K562 (cell line): ENCODE measurements around the gene AIFM3. TPM values are rescaled to one million over a fixed set of nuclear protein-coding genes. Genes with fewer than 3 reads are reported as not detected.

Experiments
- ARID2 ChIP-seq: fragments of 450-650 bp; IDR thresholded peaks from 2 replicates; pipeline ENCODE4 v1.6.1; 2017; ENCODE audit warnings: antibody characterized with exemption, mild to moderate bottlenecking
- BRCA1 ChIP-seq, 2 experiments: fragments of 450-650 bp in 1 of 2; sonication (generic) in 1 of 2; formaldehyde crosslinking in 1 of 2; IDR thresholded peaks; 2 replicates each; pipeline versions ENCODE4 v1.5.0 to v1.6.1; 2017 to 2020; ENCODE audit warnings: mild to moderate bottlenecking in 1 of 2, missing genetic modification reagents in 1 of 2
- CBX5 ChIP-seq: IDR thresholded peaks from 2 replicates; pipeline ENCODE4 v1.6.1; 2014; ENCODE audit warnings: low read depth, borderline replicate concordance
- EP300 ChIP-seq: IDR thresholded peaks from 2 replicates; pipeline ENCODE4 v1.6.1; 2012; ENCODE audit warnings: low read length, improper control_type of control experiment
- FOXK2 ChIP-seq, 2 experiments: fragments of 450-650 bp; IDR thresholded peaks in 1 of 2; conservative IDR thresholded peaks in 1 of 2; 2 replicates each; pipeline ENCODE4 v1.6.1; 2016; ENCODE audit warnings: low read depth in 2 of 2, mild to moderate bottlenecking in 1 of 2
- HNRNPK ChIP-seq: fragments of 200-400 bp; formaldehyde crosslinking; IDR thresholded peaks from one replicate; pipeline ENCODE4 v1.6.1; 2018; ENCODE audit warnings: mild to moderate bottlenecking, low read depth, low read length; ENCODE audit not compliant: poor library complexity, severe bottlenecking
- NONO ChIP-seq, 2 experiments: fragments of 200-400 bp in 1 of 2; fragments of 450-650 bp in 1 of 2; formaldehyde crosslinking in 1 of 2; IDR thresholded peaks; 2 replicates each; pipeline ENCODE4 v1.6.1; 2017; ENCODE audit warnings: low read depth in 2 of 2, mild to moderate bottlenecking in 2 of 2, moderate library complexity in 2 of 2, low read length in 1 of 2
- POLR2H ChIP-seq: IDR thresholded peaks from 2 replicates; pipeline ENCODE4 v1.6.1; 2016; ENCODE audit warnings: missing genetic modification characterization, low read depth, mild to moderate bottlenecking, control low read depth, missing compliant biosample characterization, moderate library complexity
- PURB ChIP-seq: sonication (generic); formaldehyde crosslinking; IDR thresholded peaks from 2 replicates; pipeline ENCODE4 v1.9.0; 2021; ENCODE audit warnings: low read depth, mild to moderate bottlenecking, missing genetic modification reagents
- SLC30A9 ChIP-seq: fragments of 250-450 bp; sonication (Bioruptor Pico); IDR thresholded peaks from 2 replicates; pipeline ENCODE4 v1.8.0; 2022; ENCODE audit warnings: mild to moderate bottlenecking, moderate library complexity
- SMAD2 ChIP-seq: fragments of 150-350 bp; IDR thresholded peaks from 2 replicates; pipeline ENCODE4 v1.6.1; 2014; ENCODE audit warnings: low read depth, mild to moderate bottlenecking, low read length
- SMARCB1 ChIP-seq: IDR thresholded peaks from 2 replicates; pipeline ENCODE4 v1.6.1; 2011; ENCODE audit warnings: improper control_type of control experiment, low read depth; ENCODE audit not compliant: insufficient read length
- ZNF134 ChIP-seq: fragments of 250-450 bp; sonication (Bioruptor Pico); conservative IDR thresholded peaks from 2 replicates; pipeline ENCODE4 v1.4.0; 2020
- ZNF184 ChIP-seq: sonication (generic); formaldehyde crosslinking; IDR thresholded peaks from 2 replicates; pipeline ENCODE4 v1.5.0; 2020; ENCODE audit warnings: missing genetic modification reagents
- ZNF217 ChIP-seq: sonication (generic); formaldehyde crosslinking; IDR thresholded peaks from 2 replicates; pipeline ENCODE4 v1.8.0; 2022; ENCODE audit warnings: mild to moderate bottlenecking, missing genetic modification reagents
- ZNF232 ChIP-seq: sonication (generic); formaldehyde crosslinking; IDR thresholded peaks from 2 replicates; pipeline ENCODE4 v1.8.0; 2022; ENCODE audit warnings: mild to moderate bottlenecking, missing genetic modification reagents
- ZNF778 ChIP-seq: fragments of 450-650 bp; formaldehyde crosslinking; IDR thresholded peaks from 2 replicates; pipeline ENCODE4 v1.4.0; 2020; ENCODE audit warnings: mild to moderate bottlenecking, moderate library complexity
- ZSCAN32 ChIP-seq: fragments of 450-650 bp; formaldehyde crosslinking; IDR thresholded peaks from 2 replicates; pipeline ENCODE4 v1.4.0; 2020; ENCODE audit warnings: mild to moderate bottlenecking, moderate library complexity
- polyA plus RNA-seq, 8 experiments: library from polyadenylated mRNA; depleted of rRNA in 4 of 8; stranded (reverse) in 5 of 8; unstranded in 3 of 8; fragments of >200 nt; fragmentation: Nextera tagmentation in 2 of 8; fragmentation: Illumina TruSeq in 1 of 8; extraction: Ambion mirVana in 2 of 8; extraction: Trizol in 1 of 8; gene quantifications; 2 replicates each; pipeline versions ENCODE4 v1.2.1 to v1.2.3, GENCODE V29; 2011 to 2014; ENCODE audit warnings: inconsistent platforms in 1 of 8, missing spikeins in 1 of 8
- total RNA-seq, 7 experiments: library from RNA; depleted of rRNA in 6 of 7; stranded (reverse); fragments of >200 nt in 6 of 7; fragmentation: Illumina TruSeq in 2 of 7; extraction: Trizol in 2 of 7; gene quantifications; 2 replicates each; pipeline versions ENCODE4 v1.2.1 to v1.2.3, GENCODE V29; 2011 to 2021; ENCODE audit warnings: low replicate concordance in 1 of 7
- TF ChIP-seq, protein P1 (sequence below), 2 experiments: fragments of 450-650 bp; IDR thresholded peaks; 2 replicates each; pipeline ENCODE4 v1.6.1; 2018; ENCODE audit warnings: mild to moderate bottlenecking in 2 of 2, low read depth in 1 of 2; ENCODE audit not compliant: partially characterized antibody in 2 of 2
- TF ChIP-seq, protein P2 (sequence below): fragments of 450-650 bp; formaldehyde crosslinking; IDR thresholded peaks from 2 replicates; pipeline ENCODE4 v1.4.0; 2022; ENCODE audit warnings: mild to moderate bottlenecking, moderate library complexity
- TF ChIP-seq, protein P3 (sequence below), 3 experiments: IDR thresholded peaks in 2 of 3; conservative IDR thresholded peaks in 1 of 3; 2 replicates each; pipeline ENCODE4 v1.5.1; 2011 to 2012; ENCODE audit warnings: low read length in 3 of 3, mild to moderate bottlenecking in 3 of 3, control low read depth in 2 of 3, improper control_type of control experiment in 1 of 3, inconsistent platforms in 1 of 3, low read depth in 1 of 3, mixed read lengths in 1 of 3, moderate library complexity in 1 of 3; ENCODE audit not compliant: insufficient read depth in 2 of 3

The AIFM3 gene
- total and polyA plus RNA-seq, 9 of the 15 experiments (the other 6 are each of a cell fraction or from before 2014, with no cell fraction given): 0.03 to 0.20 (median 0.07) TPM; not detected in 1

DNA sequence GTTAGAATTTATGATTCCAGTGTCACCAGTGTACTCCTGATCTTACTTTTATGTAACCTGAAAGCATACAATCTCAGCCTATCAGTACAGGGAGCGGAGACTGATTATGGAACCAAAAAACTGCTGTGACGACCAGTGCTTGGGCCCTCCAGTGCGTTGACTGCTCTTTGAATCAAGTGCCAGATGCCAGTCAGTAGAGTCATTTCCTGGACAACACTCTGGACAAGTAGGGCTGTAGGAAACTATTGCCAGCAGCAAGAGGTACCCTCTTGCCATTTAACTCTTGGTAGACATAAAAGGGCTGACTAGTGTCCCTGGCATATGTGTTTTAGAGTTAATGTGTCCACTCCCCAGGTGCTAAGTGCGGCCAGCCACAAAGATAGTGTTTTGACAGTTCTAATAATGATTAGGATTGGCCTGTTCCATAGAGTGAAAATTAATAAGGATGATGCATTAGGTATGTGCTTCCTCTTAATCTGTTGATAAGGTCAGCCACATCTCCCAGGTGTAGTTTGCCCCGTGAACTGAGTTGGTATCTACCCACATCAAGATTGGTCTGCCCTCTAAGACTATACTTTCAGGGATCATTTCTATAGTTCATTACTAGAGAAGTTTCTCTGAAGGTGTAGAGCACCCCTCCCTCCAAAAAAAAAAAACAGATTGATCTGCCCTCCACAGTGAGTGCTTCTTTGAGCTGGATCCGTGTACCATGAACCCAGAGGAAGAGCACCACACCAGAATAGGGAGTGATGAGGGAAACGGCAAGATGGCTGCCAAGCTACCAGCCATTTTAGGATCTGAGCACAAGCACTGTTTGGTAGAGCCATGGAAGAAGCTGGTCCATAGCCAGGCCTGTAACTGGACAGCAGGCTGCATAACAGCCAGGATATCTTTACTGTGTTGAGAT, 20.7 kb upstream of the AIFM3 start (continued):
- no peak for TF ChIP-seq CBX5
- TF ChIP-seq NONO (IDR thresholded peaks at IDR 0.05; ENCODE audit: low read depth in 2 of 2, low read length in 1 of 2): no peak
- no peak for TF ChIP-seq EP300
- TF ChIP-seq SMAD2: no peak
- TF ChIP-seq SMARCB1: no peak
- no peak for TF ChIP-seq FOXK2 (conservative IDR thresholded peaks at IDR 0.05 in 1 of 2, IDR thresholded peaks at IDR 0.05 in 1 of 2; ENCODE audit: low read depth in 2 of 2)
- TF ChIP-seq, protein P1, sequence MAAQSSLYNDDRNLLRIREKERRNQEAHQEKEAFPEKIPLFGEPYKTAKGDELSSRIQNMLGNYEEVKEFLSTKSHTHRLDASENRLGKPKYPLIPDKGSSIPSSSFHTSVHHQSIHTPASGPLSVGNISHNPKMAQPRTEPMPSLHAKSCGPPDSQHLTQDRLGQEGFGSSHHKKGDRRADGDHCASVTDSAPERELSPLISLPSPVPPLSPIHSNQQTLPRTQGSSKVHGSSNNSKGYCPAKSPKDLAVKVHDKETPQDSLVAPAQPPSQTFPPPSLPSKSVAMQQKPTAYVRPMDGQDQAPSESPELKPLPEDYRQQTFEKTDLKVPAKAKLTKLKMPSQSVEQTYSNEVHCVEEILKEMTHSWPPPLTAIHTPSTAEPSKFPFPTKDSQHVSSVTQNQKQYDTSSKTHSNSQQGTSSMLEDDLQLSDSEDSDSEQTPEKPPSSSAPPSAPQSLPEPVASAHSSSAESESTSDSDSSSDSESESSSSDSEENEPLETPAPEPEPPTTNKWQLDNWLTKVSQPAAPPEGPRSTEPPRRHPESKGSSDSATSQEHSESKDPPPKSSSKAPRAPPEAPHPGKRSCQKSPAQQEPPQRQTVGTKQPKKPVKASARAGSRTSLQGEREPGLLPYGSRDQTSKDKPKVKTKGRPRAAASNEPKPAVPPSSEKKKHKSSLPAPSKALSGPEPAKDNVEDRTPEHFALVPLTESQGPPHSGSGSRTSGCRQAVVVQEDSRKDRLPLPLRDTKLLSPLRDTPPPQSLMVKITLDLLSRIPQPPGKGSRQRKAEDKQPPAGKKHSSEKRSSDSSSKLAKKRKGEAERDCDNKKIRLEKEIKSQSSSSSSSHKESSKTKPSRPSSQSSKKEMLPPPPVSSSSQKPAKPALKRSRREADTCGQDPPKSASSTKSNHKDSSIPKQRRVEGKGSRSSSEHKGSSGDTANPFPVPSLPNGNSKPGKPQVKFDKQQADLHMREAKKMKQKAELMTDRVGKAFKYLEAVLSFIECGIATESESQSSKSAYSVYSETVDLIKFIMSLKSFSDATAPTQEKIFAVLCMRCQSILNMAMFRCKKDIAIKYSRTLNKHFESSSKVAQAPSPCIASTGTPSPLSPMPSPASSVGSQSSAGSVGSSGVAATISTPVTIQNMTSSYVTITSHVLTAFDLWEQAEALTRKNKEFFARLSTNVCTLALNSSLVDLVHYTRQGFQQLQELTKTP (IDR thresholded peaks at IDR 0.05; ENCODE audit: low read depth in 1 of 2, partially characterized antibody in 2 of 2): no peak
- no peak for TF ChIP-seq SLC30A9
- TF ChIP-seq, protein P2, sequence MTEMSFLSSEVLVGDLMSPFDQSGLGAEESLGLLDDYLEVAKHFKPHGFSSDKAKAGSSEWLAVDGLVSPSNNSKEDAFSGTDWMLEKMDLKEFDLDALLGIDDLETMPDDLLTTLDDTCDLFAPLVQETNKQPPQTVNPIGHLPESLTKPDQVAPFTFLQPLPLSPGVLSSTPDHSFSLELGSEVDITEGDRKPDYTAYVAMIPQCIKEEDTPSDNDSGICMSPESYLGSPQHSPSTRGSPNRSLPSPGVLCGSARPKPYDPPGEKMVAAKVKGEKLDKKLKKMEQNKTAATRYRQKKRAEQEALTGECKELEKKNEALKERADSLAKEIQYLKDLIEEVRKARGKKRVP (CRISPR knock-in tag): no peak
- no peak for TF ChIP-seq HNRNPK
- no peak for TF ChIP-seq POLR2H (tag)
- TF ChIP-seq ZNF232 (CRISPR knock-in tag): peak; percentile 77
- TF ChIP-seq, protein P3, sequence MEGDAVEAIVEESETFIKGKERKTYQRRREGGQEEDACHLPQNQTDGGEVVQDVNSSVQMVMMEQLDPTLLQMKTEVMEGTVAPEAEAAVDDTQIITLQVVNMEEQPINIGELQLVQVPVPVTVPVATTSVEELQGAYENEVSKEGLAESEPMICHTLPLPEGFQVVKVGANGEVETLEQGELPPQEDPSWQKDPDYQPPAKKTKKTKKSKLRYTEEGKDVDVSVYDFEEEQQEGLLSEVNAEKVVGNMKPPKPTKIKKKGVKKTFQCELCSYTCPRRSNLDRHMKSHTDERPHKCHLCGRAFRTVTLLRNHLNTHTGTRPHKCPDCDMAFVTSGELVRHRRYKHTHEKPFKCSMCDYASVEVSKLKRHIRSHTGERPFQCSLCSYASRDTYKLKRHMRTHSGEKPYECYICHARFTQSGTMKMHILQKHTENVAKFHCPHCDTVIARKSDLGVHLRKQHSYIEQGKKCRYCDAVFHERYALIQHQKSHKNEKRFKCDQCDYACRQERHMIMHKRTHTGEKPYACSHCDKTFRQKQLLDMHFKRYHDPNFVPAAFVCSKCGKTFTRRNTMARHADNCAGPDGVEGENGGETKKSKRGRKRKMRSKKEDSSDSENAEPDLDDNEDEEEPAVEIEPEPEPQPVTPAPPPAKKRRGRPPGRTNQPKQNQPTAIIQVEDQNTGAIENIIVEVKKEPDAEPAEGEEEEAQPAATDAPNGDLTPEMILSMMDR (IDR thresholded peaks at IDR 0.05 in 2 of 3, conservative IDR thresholded peaks at IDR 0.05 in 1 of 3; ENCODE audit: insufficient read depth in 2 of 3, low read depth in 1 of 3, low read length in 3 of 3): no peak
- 0 out of 2 replicates have a peak, but pooled peaks have one; percentile 56 for TF ChIP-seq ZSCAN32 (CRISPR knock-in tag)
- no peak for TF ChIP-seq PURB (CRISPR knock-in tag)
- TF ChIP-seq ZNF134 (CRISPR knock-in tag): no peak
- no peak for TF ChIP-seq BRCA1 (IDR thresholded peaks at IDR 0.05)
- TF ChIP-seq BRCA1 (CRISPR knock-in tag; IDR thresholded peaks at IDR 0.05): no peak
- TF ChIP-seq ARID2: no peak
- no peak for TF ChIP-seq ZNF778
- no peak for TF ChIP-seq ZNF184 (CRISPR knock-in tag)
- 0 out of 2 replicates have a peak, but pooled peaks have one; percentile 48 for TF ChIP-seq ZNF217 (CRISPR knock-in tag)
